ENCODE data around the gene TH. TPM values are rescaled to one million over a fixed set of nuclear protein-coding genes. Genes with fewer than 3 reads are reported as not detected.

The TH gene
- polyA plus RNA-seq, 1 donor = 1.0 TPM

DNA sequence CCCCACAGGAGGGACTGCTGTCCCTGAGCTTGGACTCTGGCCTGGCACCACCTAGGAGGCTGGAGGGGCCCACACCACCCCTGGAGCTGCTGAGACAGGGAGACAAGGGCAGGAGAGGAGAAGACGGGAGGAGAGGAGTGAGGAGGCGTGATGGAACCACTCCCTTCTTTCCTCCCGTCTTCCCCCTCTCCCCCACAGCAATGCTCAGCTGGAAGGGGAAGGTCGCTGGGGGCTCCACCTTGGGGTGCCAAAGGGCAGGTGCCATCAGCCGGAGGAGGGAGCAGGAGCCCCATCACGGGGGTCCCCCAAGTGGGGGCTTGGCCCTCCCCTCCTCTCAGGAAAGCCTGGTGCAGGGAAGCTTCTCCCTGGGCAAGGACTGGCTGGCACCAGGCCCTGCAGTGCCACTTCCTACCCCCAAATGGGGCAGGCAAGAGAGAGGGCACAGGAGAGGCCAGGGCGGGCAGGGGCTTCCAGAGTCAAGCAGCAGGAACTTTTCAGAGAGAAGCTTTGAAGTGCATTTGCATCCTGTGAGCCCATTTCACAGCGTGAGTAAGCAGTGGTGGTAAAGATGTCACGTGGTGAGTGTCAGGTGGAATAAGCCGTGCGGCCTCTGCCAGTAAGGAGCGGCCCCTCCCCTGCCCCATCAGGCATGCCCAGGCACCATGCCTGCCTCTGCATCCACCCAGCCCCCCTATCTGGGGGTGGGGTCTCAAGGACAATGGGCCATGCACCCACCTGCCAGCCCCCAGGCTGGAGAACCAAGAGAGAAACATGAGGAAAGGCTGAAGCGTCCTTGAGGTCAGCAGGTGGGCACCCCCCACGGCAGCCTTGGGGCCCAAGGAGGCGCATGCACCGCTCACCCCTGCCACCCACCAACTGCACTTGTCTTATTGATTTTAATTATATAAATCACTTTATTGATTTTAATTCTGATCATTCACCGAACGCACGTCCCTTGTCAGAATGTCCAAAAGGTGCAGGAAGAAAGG, 37.3 kb downstream of the TH start:
- H3K27ac ChIP-seq (ENCODE audit: low read length) = no peak overlapping the region
- H3K4me3 ChIP-seq (ENCODE audit: low read length) = no peak overlapping the region
- H3K36me3 ChIP-seq (ENCODE audit: control insufficient read depth, insufficient read depth, low read length) = peaks cover 6% of the 10 kb centered on the region
- H3K9me3 ChIP-seq (ENCODE audit: control insufficient read depth, low read depth, low read length) = peaks cover 14% of the 10 kb centered on the region
- H3K27me3 ChIP-seq (ENCODE audit: control insufficient read depth, insufficient read depth, low read length) = peaks cover 65% of the 10 kb centered on the region
- H3K4me1 ChIP-seq (ENCODE audit: control insufficient read depth, insufficient read depth, low read length) = peaks cover 14% of the 10 kb centered on the region
- peak in 1 of 2 donors; percentile 43 for DNase-seq
- no CpG with 5 or more reads among the region's 19 CpGs for WGBS (ENCODE audit: insufficient coverage, low lambda C conversion rate)

DNA sequence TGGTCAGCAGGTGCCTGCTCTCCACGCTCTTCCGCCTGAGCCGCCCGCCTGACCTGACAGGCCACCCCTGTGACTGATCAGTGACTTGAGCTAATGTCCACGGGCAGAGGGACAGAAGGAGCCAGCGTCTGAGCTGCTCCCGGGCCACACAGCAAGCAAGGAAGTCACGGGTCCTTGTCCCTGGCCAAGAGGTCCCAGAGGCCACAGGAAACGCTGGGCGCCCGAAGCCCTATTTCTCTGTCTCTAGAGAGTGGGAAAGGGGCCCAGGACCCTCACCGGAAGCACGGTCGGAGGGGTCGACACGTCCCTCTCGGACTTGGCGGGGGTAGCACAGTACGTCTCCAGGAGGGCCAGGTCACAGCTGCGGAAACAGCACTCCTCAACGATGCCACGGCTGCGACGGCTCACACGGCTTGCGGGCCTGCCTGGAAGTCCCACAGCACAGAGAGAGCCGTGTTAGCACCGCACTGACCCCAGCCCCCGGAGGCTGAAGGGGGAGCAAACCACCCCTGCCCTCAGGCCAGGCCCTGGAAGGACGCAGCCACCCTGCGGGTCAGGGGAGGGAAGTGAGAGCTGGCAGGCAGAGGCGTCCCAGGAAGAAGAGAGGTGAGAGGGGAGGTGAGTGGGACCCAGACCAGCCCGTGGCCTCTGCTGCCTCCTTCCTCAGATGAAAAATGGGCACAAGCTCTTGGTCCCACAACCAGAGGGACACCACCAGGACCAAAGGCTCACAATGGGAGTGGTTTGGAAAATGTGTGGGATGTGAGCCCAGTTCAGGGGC, 38.2 kb downstream of the TH start:
- H3K27me3 ChIP-seq (ENCODE audit: control insufficient read depth, insufficient read depth, low read length) = peaks cover 62% of the 10 kb centered on the region
- H3K9me3 ChIP-seq (ENCODE audit: control insufficient read depth, low read depth, low read length) = peaks cover 14% of the 10 kb centered on the region
- no CpG with 5 or more reads among the region's 33 CpGs for WGBS (ENCODE audit: insufficient coverage, low lambda C conversion rate)
- H3K4me3 ChIP-seq (ENCODE audit: low read length) = no peak overlapping the region
- peaks cover 6% of the 10 kb centered on the region for H3K36me3 ChIP-seq (ENCODE audit: control insufficient read depth, insufficient read depth, low read length)
- H3K4me1 ChIP-seq (ENCODE audit: control insufficient read depth, insufficient read depth, low read length) = peaks cover 14% of the 10 kb centered on the region
- no peak for DNase-seq
- no peak overlapping the region for H3K27ac ChIP-seq (ENCODE audit: low read length)

DNA sequence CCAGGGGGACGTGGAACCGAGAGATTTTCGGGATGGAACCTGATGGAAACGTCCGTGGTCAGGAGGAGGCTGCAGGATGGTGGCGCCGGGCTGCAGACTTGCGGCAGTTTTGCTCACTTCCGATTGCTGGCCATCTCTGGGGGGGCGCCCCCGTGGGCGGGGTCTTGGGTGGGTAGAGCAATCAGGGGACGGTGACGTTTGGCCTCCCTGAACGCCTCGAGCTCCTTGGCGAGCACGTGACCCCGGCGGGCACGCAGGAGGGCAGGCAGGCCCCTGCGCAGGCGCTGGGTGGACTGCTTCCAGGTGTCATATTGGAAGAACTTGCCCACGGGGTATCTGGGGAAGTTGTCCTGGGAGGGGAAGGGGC, 38.8 kb downstream of the TH start:
- DNase-seq = no peak
- Histone ChIP-seq H3K9me3 (ENCODE audit: control insufficient read depth, low read depth, low read length) (peaks cover 14% of the 10 kb centered on the region), H3K36me3 (ENCODE audit: control insufficient read depth, insufficient read depth, low read length) (peaks cover 6% of the 10 kb centered on the region), H3K4me3 (ENCODE audit: low read length) (no peak overlapping the region), H3K27me3 (ENCODE audit: control insufficient read depth, insufficient read depth, low read length) (peaks cover 56% of the 10 kb centered on the region), H3K27ac (ENCODE audit: low read length) (no peak overlapping the region), H3K4me1 (ENCODE audit: control insufficient read depth, insufficient read depth, low read length) (peaks cover 14% of the 10 kb centered on the region)
- no CpG with 5 or more reads among the region's 24 CpGs for WGBS (ENCODE audit: insufficient coverage, low lambda C conversion rate)

DNA sequence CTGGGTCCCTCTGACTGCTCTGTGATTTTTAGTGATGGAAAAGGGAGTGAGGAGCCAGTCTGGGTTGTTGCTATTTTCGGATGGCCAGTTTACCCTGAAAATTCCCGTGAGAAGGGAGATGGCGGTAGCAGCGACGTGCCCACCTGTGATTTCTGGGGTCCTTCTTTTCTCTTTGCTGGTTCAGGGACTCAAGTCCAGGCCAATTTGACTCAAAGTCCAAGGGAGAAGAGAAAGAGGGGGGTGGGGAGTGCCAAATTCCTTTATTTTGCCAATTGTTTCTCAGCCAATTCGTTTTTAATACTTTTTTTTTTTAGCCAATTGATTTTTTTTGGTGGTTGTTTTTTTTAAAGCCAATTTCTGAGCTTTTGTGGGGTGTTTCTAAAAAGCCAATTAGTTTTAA, 39.4 kb downstream of the TH start:
- WGBS (ENCODE audit: insufficient coverage, low lambda C conversion rate) = 83% methylated on average over 1 of the region's 6 CpGs
- peaks cover 14% of the 10 kb centered on the region for H3K4me1 ChIP-seq (ENCODE audit: control insufficient read depth, insufficient read depth, low read length)
- peaks cover 9% of the 10 kb centered on the region for H3K9me3 ChIP-seq (ENCODE audit: control insufficient read depth, low read depth, low read length)
- H3K27ac ChIP-seq (ENCODE audit: low read length) = no peak overlapping the region
- H3K4me3 ChIP-seq (ENCODE audit: low read length) = no peak overlapping the region
- no peak for DNase-seq
- peaks cover 6% of the 10 kb centered on the region for H3K36me3 ChIP-seq (ENCODE audit: control insufficient read depth, insufficient read depth, low read length)
- peaks cover 50% of the 10 kb centered on the region for H3K27me3 ChIP-seq (ENCODE audit: control insufficient read depth, insufficient read depth, low read length)

DNA sequence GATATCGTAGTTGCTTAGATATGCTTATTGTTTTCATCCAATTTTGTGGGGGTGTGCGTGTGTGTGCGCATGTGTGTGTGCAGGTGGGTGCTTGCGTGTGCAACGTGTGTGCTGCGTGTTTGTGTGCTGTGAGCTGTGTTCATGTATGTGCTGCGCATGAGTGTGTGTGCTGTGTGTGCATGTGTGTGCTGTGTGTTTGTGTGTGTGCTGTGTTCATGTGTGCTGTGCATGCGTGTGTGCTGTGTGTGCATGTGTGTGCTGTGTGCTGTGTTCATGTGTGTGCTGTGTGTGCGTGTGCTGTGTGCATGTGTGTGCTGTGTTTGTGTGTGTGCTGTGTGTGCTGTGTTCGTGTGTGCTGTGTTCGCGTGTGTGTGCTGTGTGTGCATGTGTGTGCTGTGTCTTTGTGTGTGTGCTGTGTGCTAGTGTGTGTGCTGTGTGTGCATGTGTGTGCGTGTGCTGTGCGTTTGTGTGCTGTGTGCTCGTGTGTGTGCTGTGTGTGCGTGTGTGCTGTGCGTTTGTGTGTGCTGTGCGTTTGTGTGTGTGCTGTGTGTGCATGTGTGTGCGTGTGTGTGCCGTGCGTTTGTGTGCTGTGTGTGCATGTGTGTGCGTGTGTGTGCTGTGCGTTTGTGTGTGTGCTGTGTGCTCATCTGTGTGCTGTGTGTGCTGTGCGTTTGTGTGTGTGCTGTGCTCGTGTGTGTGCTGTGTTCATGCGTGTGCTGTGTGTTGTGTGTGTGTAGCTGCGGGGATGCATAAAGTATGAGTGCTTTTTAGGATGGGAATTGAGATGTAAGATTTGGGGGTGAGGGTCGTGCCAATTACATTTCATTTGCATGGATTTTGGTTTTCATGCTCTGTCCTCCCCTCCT, 40.0 kb downstream of the TH start:
- WGBS (ENCODE audit: insufficient coverage, low lambda C conversion rate) = no CpG with 5 or more reads among the region's 28 CpGs
- Histone ChIP-seq H3K4me1 (ENCODE audit: control insufficient read depth, insufficient read depth, low read length) (peaks cover 14% of the 10 kb centered on the region), H3K27ac (ENCODE audit: low read length) (no peak overlapping the region)

DNA sequence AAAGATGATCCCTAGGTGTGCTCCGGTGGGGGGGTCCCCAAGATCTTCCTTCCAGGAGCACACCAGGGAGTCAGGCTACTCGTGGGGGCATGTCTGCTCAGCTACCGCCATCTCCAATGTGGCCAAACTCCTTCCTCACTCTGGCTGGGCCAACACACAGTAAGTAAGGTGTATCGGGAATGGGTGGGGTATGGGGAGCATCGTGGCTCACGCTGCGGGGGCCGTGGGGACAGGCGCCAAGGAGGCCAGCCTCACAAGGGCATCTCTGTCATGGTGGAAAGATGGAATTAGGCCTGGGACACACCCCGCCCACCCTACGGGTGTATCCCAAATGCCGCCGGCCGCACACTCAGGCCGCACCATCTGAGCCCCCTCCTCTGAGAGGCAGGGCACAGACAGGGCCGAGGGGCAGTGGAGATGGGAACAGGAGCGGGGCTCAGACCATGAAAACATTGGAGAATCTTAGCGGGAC, 40.7 kb downstream of the TH start:
- H3K27ac ChIP-seq (ENCODE audit: low read length) = no peak overlapping the region
- no CpG with 5 or more reads among the region's 18 CpGs for WGBS (ENCODE audit: insufficient coverage, low lambda C conversion rate)
- DNase-seq = no peak
- H3K27me3 ChIP-seq (ENCODE audit: control insufficient read depth, insufficient read depth, low read length) = peaks cover 37% of the 10 kb centered on the region
- H3K9me3 ChIP-seq (ENCODE audit: control insufficient read depth, low read depth, low read length) = peaks cover 9% of the 10 kb centered on the region
- H3K4me1 ChIP-seq (ENCODE audit: control insufficient read depth, insufficient read depth, low read length) = peaks cover 14% of the 10 kb centered on the region
- no peak overlapping the region for H3K4me3 ChIP-seq (ENCODE audit: low read length)
- H3K36me3 ChIP-seq (ENCODE audit: control insufficient read depth, insufficient read depth, low read length) = peaks cover 6% of the 10 kb centered on the region

More for the DNA sequence above, 40.0 kb downstream of the TH start:
- Histone ChIP-seq H3K36me3 (ENCODE audit: control insufficient read depth, insufficient read depth, low read length) (peaks cover 6% of the 10 kb centered on the region), H3K4me3 (ENCODE audit: low read length) (no peak overlapping the region), H3K27me3 (ENCODE audit: control insufficient read depth, insufficient read depth, low read length) (peaks cover 44% of the 10 kb centered on the region), H3K9me3 (ENCODE audit: control insufficient read depth, low read depth, low read length) (peaks cover 9% of the 10 kb centered on the region)
- DNase-seq = no peak

DNA sequence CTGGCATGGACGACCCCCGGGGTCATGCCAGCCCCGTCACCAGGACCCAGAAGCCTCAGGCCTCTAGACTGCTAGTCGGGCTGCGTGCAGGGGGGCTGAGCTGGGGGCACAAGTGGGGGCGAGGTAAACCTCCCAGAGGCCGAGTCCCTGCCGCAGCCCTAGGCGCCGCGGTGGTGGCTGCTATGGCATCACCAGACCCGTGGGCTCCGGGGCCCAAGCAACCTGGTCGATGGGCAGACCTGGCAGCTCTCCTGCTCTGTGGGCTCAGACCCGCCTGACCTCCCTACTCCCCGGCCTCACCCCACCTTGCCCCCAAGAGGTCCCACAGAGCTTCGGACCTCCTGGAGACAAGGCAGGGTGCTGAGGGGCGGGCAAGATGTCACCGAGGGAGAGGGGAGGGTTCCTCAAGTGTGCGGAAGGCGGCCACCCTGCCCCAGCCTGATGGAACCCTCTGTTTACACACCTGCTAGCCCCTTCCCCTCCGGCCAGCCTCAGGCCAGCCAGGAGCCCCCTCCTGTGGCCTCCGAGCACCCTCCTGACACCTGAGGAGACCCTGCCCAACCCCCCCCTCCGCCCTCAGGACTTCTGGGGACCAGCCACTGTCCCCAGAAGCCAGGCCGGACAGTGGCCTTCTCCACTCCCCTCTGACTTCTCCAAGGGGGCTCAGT, 41.8 kb downstream of the TH start:
- Histone ChIP-seq H3K4me1 (ENCODE audit: control insufficient read depth, insufficient read depth, low read length) (peaks cover 14% of the 10 kb centered on the region), H3K4me3 (ENCODE audit: low read length) (no peak overlapping the region), H3K9me3 (ENCODE audit: control insufficient read depth, low read depth, low read length) (peaks cover 9% of the 10 kb centered on the region), H3K36me3 (ENCODE audit: control insufficient read depth, insufficient read depth, low read length) (peaks cover 6% of the 10 kb centered on the region), H3K27me3 (ENCODE audit: control insufficient read depth, insufficient read depth, low read length) (peaks cover 26% of the 10 kb centered on the region), H3K27ac (ENCODE audit: low read length) (no peak overlapping the region)
- no peak for DNase-seq
- no CpG with 5 or more reads among the region's 25 CpGs for WGBS (ENCODE audit: insufficient coverage, low lambda C conversion rate)

DNA sequence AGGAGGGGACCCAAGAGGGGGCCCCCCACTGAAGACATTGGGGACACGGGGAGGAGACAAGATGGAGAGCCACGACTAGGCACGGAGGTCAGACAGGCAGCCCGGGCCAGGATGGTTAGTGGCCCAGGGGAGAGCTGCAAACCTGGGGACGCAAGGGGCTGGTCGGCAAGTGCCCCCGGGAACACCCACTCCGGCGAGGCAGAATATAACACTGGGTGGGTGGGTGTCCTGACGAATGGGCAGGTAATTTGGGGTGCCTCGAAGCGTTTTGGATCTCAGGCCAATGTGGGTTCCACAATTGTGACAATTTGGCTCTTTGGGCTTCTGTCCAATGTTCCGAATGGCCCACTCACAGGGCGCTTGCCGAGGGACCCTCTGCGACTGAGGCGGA, 42.3 kb downstream of the TH start:
- no peak for DNase-seq
- Histone ChIP-seq H3K4me1 (ENCODE audit: control insufficient read depth, insufficient read depth, low read length) (peaks cover 10% of the 10 kb centered on the region), H3K4me3 (ENCODE audit: low read length) (no peak overlapping the region), H3K9me3 (ENCODE audit: control insufficient read depth, low read depth, low read length) (peaks cover 9% of the 10 kb centered on the region), H3K27me3 (ENCODE audit: control insufficient read depth, insufficient read depth, low read length) (peaks cover 21% of the 10 kb centered on the region), H3K27ac (ENCODE audit: low read length) (no peak overlapping the region), H3K36me3 (ENCODE audit: control insufficient read depth, insufficient read depth, low read length) (peaks cover 2% of the 10 kb centered on the region)
- no CpG with 5 or more reads among the region's 17 CpGs for WGBS (ENCODE audit: insufficient coverage, low lambda C conversion rate)

DNA sequence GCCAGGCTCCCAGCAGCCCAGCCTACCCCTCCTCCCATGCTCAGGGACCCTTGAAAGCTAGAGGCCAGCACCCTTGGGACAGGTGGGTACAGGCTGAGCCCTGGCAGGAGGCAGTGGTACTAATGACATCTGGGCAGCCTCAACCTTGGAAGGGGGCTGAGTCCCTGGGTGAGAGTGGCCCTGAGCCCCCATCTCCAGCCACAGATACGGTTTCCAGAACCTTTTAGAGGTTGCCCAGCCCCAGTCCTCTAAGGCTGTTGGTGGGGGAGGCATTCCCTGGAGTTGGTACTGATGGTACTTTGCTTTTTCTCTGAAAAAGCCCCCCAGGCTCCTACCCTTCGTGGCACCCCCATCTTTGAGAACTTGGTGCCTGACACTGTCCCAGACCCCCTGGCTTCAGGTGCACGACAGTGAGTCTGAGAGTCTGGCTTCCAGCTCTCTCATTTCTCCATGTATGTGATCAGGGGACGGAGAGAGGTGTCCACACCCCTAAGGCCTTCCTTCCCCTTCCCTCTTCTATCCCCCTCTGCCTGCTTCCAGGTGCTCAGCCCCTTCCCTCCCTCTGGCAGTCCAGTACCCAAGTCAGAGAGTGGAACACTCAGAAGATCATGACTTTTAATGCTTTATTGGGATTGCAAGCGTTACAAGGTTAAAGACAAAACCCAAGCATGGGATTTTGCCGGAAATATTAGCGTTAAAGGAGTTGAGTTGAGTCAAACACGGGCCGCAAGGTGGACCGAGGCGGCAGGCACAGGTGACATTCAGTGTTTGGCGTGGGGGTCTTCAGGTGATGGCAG, 42.9 kb downstream of the TH start:
- H3K27me3 ChIP-seq (ENCODE audit: control insufficient read depth, insufficient read depth, low read length) = peaks cover 15% of the 10 kb centered on the region
- H3K4me3 ChIP-seq (ENCODE audit: low read length) = no peak overlapping the region
- peaks cover 4% of the 10 kb centered on the region for H3K4me1 ChIP-seq (ENCODE audit: control insufficient read depth, insufficient read depth, low read length)
- 80% methylated on average over 4 of the region's 12 CpGs for WGBS (ENCODE audit: insufficient coverage, low lambda C conversion rate)
- peaks cover 9% of the 10 kb centered on the region for H3K9me3 ChIP-seq (ENCODE audit: control insufficient read depth, low read depth, low read length)
- DNase-seq = no peak
- peaks cover 2% of the 10 kb centered on the region for H3K36me3 ChIP-seq (ENCODE audit: control insufficient read depth, insufficient read depth, low read length)
- no peak overlapping the region for H3K27ac ChIP-seq (ENCODE audit: low read length)

Measured in large intestine (tissue), 3 donors.